ENCODE measurements around the gene YJEFN3.

GRCh38 chr19:19532806-19533701 lies 4.3 kb downstream of the YJEFN3 start:
- TF ChIP-seq POLR2A (IDR thresholded peaks at IDR 0.05; ENCODE audit: low read length): no peak
- TF ChIP-seq MAX (IDR thresholded peaks at IDR 0.05): no peak
- TF ChIP-seq CEBPB (IDR thresholded peaks at IDR 0.05): no peak
- TF ChIP-seq USF2 (IDR thresholded peaks at IDR 0.05): no peak
- TF ChIP-seq NFE2L2 (conservative IDR thresholded peaks at IDR 0.05; ENCODE audit: low read length): no peak
- no peak for TF ChIP-seq CTCF (IDR thresholded peaks at IDR 0.05)
- TF ChIP-seq MYC (IDR thresholded peaks at IDR 0.05; ENCODE audit: borderline replicate concordance, low read length): no peak
- TF ChIP-seq CBX2 (IDR thresholded peaks at IDR 0.05; ENCODE audit: borderline replicate concordance, low read depth): no peak
- no peak for TF ChIP-seq ZFP36 (IDR thresholded peaks at IDR 0.05; ENCODE audit: borderline replicate concordance, partially characterized antibody)
- no peak for TF ChIP-seq RCOR1 (IDR thresholded peaks at IDR 0.05; ENCODE audit: low read depth, low read length)
- TF ChIP-seq PHF8 (IDR thresholded peaks at IDR 0.05; ENCODE audit: borderline replicate concordance, low read depth): no peak
- no peak for TF ChIP-seq HMGXB4 (CRISPR knock-in tag; IDR thresholded peaks at IDR 0.05; ENCODE audit: borderline replicate concordance)
- no peak for TF ChIP-seq RAD21 (conservative IDR thresholded peaks at IDR 0.05 in 1 of 2, IDR thresholded peaks at IDR 0.05 in 1 of 2)

Data from A549 (cell line).